IPS-18a (cell line): ENCODE results near the gene MAP3K6.
A peak's percentile ranks its signal among the peaks of the same experiment; 100 is the strongest.
"Not testable (repeated sequence)": the region's sequence is repeated elsewhere in the genome, so short reads cannot be mapped to it uniquely, and the experiment has no call there.

Experiments
- H3K27ac ChIP-seq: one replicate; pipeline ENCODE4 v1.5.1; 2013; ENCODE audit warnings: low read length
- H3K27me3 ChIP-seq: one replicate; pipeline ENCODE4 v1.6.1; 2013; ENCODE audit warnings: mild to moderate bottlenecking, low read length; ENCODE audit not compliant: control insufficient read depth, insufficient read depth
- H3K36me3 ChIP-seq: one replicate; pipeline ENCODE4 v1.6.1; 2013; ENCODE audit warnings: low read depth, low read length; ENCODE audit not compliant: control insufficient read depth
- H3K4me1 ChIP-seq: one replicate; pipeline ENCODE4 v1.6.1; 2013; ENCODE audit warnings: low read depth, low read length; ENCODE audit not compliant: control insufficient read depth
- H3K4me3 ChIP-seq: one replicate; pipeline ENCODE4 v1.5.1; 2013; ENCODE audit warnings: low read length
- H3K9ac ChIP-seq: one replicate; pipeline ENCODE4 v1.6.1; 2013; ENCODE audit warnings: mild to moderate bottlenecking, low read length, moderate library complexity
- H3K9me3 ChIP-seq: one replicate; pipeline ENCODE4 v1.6.1; 2013; ENCODE audit warnings: low read depth, low read length; ENCODE audit not compliant: control insufficient read depth

Gene MAP3K6

DNA sequence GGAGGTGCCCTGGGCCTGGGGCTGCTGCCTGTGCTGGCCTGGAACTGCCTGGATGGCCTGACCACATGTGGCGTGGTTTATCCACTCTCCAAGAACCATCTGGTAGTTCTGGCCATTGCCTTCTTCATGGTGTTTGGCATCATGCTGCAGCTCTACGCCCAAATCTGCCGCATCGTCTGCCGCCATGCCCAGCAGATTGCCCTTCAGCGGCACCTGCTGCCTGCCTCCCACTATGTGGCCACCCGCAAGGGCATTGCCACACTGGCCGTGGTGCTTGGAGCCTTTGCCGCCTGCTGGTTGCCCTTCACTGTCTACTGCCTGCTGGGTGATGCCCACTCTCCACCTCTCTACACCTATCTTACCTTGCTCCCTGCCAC, 27.5 kb upstream of the MAP3K6 start:
- H3K9ac ChIP-seq: no peak overlapping the region
- no peaks in the 10 kb centered on the region for H3K27me3 ChIP-seq
- H3K4me1 ChIP-seq: peaks cover 14% of the 10 kb centered on the region
- no peak overlapping the region for H3K4me3 ChIP-seq
- no peaks in the 10 kb centered on the region for H3K9me3 ChIP-seq
- H3K27ac ChIP-seq: no peak overlapping the region
- no peaks in the 10 kb centered on the region for H3K36me3 ChIP-seq

GRCh38 chr1:27393641-27394281, 27.0 kb upstream of the MAP3K6 start:
- Histone ChIP-seq H3K27ac (no peak overlapping the region), H3K9ac (no peak overlapping the region), H3K27me3 (no peaks in the 10 kb centered on the region), H3K4me1 (peaks cover 12% of the 10 kb centered on the region), H3K36me3 (no peaks in the 10 kb centered on the region), H3K9me3 (no peaks in the 10 kb centered on the region), H3K4me3 (no peak overlapping the region)

- H3K36me3 ChIP-seq: no peaks in the 10 kb centered on the region
- H3K9me3 ChIP-seq: no peaks in the 10 kb centered on the region
- peaks cover 10% of the 10 kb centered on the region for H3K4me1 ChIP-seq
- peak overlapping the region; percentile 75 for H3K9ac ChIP-seq
- no peak overlapping the region for H3K27ac ChIP-seq
- H3K4me3 ChIP-seq: peak overlapping the region; percentile 81
- H3K27me3 ChIP-seq: no peaks in the 10 kb centered on the region
Observed at GRCh38 chr1:27392778-27393635, 26.2 kb upstream of the MAP3K6 start.

DNA sequence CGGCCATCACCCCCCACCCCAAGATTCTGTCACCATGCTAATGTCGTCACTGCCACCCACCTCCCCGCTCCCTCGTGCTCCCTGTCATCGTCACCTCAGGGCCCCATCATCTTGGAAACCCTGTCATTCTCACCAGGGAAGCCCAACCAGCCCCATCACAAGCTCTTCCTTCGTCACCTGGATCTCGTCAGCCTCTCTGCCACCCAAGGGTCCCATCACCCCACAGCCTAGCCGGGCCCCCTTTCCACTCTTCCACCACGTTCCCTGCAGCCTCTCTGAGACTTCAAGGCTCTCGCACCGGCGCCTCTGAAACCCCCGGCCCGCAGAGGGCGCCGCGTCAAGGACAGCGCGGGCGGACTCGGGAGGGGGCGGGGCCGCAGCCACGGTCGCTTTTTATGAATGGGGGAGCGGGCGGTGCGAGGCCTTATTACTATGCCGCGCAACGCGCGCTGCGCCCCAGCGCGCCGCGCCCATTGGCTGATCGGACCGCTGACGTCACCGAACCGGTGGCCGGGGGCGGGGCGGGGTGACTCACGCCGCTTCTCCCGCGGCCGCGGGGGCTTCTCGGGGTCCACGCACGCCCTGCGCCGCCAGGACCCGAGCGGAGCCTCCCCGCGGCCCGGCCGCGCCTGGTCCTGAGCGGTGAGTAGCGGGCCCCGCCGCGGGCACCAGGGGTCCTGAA, 25.5 kb upstream of the MAP3K6 start, which contains the start of gene GPR3:
Gene GPR3 (plus strand): TSS at position 527 of the 682 bp plus-strand sequence. CDS start 1,177 bp downstream, outside the sequence.
- no peak within 1 kb of the TSS for H3K27ac ChIP-seq
- H3K4me3 ChIP-seq: peak within 1 kb of the TSS; percentile 81
- no peaks in the 10 kb centered on the region for H3K9me3 ChIP-seq
- peaks cover 6% of the 10 kb centered on the region for H3K4me1 ChIP-seq
- no peaks in the 10 kb centered on the region for H3K27me3 ChIP-seq
- H3K36me3 ChIP-seq: no peaks in the 10 kb centered on the region
- peak within 1 kb of the TSS; percentile 75 for H3K9ac ChIP-seq

DNA sequence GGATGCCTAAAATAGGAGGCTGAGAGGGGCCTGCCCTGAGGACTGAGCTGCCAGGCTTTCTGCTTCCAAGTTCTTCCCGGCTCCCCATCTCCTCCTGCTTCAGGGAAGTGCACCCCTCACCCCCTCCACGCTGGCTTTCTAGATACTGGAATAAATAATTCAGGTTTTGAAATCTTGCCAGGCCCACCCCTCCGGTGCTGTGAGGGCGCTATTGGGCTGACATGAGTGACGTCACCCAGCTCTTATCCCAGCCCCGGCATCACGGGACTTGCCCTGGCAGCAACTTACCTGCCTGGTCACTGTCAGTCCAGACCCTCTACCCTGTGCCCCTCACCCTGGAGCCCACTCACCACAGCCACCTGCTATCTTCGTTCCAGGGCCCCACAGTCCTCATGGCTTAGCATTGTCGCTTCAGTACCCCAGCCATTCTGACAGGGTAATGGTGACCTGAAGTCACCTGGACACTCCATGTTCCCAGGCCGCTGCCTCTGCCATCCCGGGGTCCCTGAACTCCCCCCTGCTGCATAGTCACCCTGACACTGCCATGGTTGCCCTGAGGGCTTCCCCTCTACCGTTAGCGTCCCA, 24.8 kb upstream of the MAP3K6 start:
- Histone ChIP-seq H3K9ac (no peak overlapping the region), H3K27me3 (no peaks in the 10 kb centered on the region), H3K27ac (no peak overlapping the region), H3K4me3 (peak overlapping the region; percentile 81), H3K4me1 (peaks cover 6% of the 10 kb centered on the region), H3K36me3 (no peaks in the 10 kb centered on the region), H3K9me3 (no peaks in the 10 kb centered on the region)

GRCh38 chr1:27388337-27389005, 21.7 kb upstream of the MAP3K6 start:
- no peaks in the 10 kb centered on the region for H3K36me3 ChIP-seq
- H3K27me3 ChIP-seq: no peaks in the 10 kb centered on the region
- H3K9ac ChIP-seq: no peak overlapping the region
- peaks cover 6% of the 10 kb centered on the region for H3K4me1 ChIP-seq
- no peak overlapping the region for H3K4me3 ChIP-seq
- no peak overlapping the region for H3K27ac ChIP-seq
- no peaks in the 10 kb centered on the region for H3K9me3 ChIP-seq

DNA sequence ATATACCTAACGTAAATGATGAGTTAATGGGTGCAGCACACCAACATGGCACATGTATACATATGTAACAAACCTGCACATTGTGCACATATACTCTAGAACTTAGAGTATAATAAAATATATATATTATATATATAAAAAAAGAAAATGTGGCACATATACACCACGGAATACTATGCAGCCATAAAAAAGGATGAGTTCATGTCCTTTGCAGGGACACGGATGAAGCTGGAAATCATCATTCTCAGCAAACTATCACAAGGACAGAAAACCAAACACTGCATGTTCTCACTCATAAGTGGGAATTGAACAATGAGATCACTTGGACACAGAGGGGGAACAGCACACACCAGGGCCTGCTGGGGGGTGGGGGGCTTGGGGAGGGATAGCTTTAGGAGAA, 18.0 kb upstream of the MAP3K6 start:
- H3K36me3 ChIP-seq, H3K4me3 ChIP-seq, H3K9ac ChIP-seq, H3K27ac ChIP-seq, H3K9me3 ChIP-seq, H3K4me1 ChIP-seq: not testable (repeated sequence)
- peaks cover 15% of the 10 kb centered on the region for H3K27me3 ChIP-seq

DNA sequence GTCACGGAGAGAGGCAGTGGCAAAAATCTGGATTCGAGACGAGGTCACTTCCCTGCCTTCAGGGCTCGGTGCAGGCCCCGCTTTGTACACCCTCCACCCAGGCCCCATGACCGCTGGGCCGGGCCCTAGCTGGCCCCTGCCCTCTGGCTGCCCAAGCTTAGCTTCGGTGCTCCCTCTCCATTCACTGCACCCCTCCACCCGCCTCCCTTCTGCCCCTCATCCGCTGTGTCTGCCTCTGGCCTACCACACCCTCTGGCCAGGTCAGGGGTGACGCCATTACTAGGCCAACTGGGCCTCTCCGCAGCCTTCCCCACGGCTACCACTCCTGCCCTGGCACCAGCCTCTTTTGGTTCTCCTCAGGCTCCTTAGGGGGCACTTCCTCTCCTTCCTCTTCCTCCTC, 16.9 kb upstream of the MAP3K6 start:
- no peak overlapping the region for H3K4me3 ChIP-seq
- no peaks in the 10 kb centered on the region for H3K9me3 ChIP-seq
- H3K27me3 ChIP-seq: peaks cover 15% of the 10 kb centered on the region
- H3K4me1 ChIP-seq: no peaks in the 10 kb centered on the region
- H3K36me3 ChIP-seq: no peaks in the 10 kb centered on the region
- no peak overlapping the region for H3K9ac ChIP-seq
- H3K27ac ChIP-seq: no peak overlapping the region

DNA sequence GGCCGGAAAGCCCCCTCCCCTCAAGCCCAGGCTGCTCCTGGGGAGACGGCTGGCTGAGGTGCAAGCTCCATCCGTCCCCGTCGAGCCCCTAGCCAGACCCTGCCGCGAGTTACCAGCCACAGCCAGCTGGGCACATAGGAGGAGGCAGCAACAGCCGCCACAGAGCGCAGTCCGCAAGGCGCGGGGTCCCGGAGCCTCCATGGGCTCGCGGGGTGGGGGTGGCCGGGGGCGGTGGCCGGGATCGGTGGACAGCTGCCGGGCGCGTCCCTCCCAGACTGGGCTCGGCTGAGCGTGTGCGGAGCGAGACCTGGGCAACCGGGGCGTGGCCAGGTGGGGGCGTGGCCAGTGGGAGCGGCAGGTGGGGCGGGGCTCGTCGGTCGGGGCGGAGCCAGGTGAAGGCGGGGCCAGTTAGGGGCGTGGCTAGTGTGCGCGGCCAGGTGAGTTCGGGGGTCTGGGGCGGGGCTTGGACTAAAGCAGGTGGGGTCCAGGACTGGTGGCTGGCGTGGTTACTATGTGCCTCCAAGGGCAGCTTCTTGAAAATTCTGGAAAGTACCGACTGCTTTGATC, 16.4 kb upstream of the MAP3K6 start, which contains the start of gene CD164L2:
Gene CD164L2 (minus strand): TSS at position 295 of the 567 bp plus-strand sequence. CDS start 94 bp downstream, at position 201.
- Histone ChIP-seq H3K4me3 (peak within 1 kb of the TSS; percentile 50), H3K27ac (no peak within 1 kb of the TSS), H3K9me3 (no peaks in the 10 kb centered on the region), H3K9ac (no peak within 1 kb of the TSS), H3K4me1 (no peaks in the 10 kb centered on the region), H3K27me3 (peaks cover 15% of the 10 kb centered on the region), H3K36me3 (no peaks in the 10 kb centered on the region)

DNA sequence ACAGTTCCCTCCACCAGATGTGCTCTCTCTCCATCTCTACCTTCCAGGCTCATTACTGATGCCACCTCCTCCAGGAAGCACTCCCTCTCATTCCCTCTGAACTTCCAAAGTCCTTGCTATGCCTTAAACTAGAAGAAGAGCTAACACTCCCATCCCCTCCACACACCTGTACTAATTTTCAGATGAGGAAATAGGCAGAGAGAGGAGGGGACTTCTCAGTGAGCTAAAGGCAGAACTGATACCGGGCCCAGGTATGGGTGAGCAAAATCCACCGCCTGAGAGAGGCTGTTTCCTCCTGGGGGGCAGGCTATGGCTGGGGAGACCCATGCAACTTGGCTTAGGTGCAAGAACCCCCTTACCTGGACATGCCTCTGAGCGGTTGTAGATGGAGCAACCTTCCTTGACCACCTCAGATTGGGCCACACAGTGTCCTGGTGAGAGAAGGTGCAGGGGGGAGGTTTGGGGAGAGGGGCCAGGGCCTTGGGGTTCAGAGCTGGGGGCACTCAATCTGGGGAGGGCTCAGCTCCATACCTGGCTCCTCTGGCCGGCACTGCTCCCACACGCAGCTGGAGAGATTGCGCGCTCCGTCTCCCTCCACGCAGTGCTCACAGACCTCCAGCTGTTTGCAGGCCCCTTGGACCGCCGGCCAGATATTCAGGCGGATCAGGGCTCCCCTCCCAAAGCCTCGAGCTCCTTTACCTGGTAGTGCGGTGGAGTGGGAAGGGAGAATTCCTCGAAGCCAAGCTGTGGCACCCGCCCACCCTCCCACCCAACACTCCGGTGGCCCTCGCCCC, 15.4 kb upstream of the MAP3K6 start:
- Histone ChIP-seq H3K9me3 (no peaks in the 10 kb centered on the region), H3K4me3 (no peak overlapping the region), H3K4me1 (no peaks in the 10 kb centered on the region), H3K36me3 (no peaks in the 10 kb centered on the region), H3K27ac (no peak overlapping the region), H3K27me3 (peaks cover 15% of the 10 kb centered on the region), H3K9ac (no peak overlapping the region)
